Lower lobe of right lung (tissue), 2 donors: ENCODE results near the gene FLT1. TPM values are rescaled to one million over a fixed set of nuclear protein-coding genes. Genes with fewer than 3 reads are reported as not detected.

ENCODE experiments used
- ATAC-seq, 2 donors: fragments of 200-7000 bp; cut with Tn5 transposase; one replicate each; pipeline ENCODE4 v1.9.1; 2020 to 2022; ENCODE audit warnings: mild to moderate bottlenecking in 2 of 2, moderate library complexity in 2 of 2
- DNase-seq: peaks from one replicate; pipeline ENCODE4 v3.0.0-alpha.2; 2020
- H3K27ac ChIP-seq: fragments of 200-600 bp; one replicate; pipeline ENCODE4 v1.8.0; 2022
- H3K27me3 ChIP-seq: fragments of 200-600 bp; one replicate; pipeline ENCODE4 v1.8.0; 2022; ENCODE audit warnings: low read depth
- H3K36me3 ChIP-seq: fragments of 200-600 bp; one replicate; pipeline ENCODE4 v1.8.0; 2022; ENCODE audit warnings: mild to moderate bottlenecking
- H3K4me1 ChIP-seq: fragments of 200-600 bp; one replicate; pipeline ENCODE4 v1.8.0; 2022
- H3K4me3 ChIP-seq: fragments of 200-600 bp; one replicate; pipeline ENCODE4 v1.8.0; 2022; ENCODE audit warnings: mild to moderate bottlenecking
- H3K9me3 ChIP-seq: fragments of 200-600 bp; one replicate; pipeline ENCODE4 v1.8.0; 2022
- CTCF ChIP-seq: fragments of 200-600 bp; IDR thresholded peaks from one replicate; pipeline ENCODE4 v1.8.0; 2022; ENCODE audit warnings: antibody characterized with exemption, mild to moderate bottlenecking
- intact Hi-C: fragments of 100-400 bp; cut with DNase I; formaldehyde crosslinking; loops from one replicate; pipeline ENCODE4 v1.11.0; 2022
- total RNA-seq: library from RNA; stranded (reverse); fragmentation: NEBNext Ultra II Directional; extraction: Animal tissue kit (Norgen Biotek cat#: 25700); gene quantifications from one replicate; pipeline ENCODE4 v1.2.1, GENCODE V29; 2021
- donor health status: DM: no; HTN: yes; CAD: no; lungs with severe emphysema.

The FLT1 gene
- total RNA-seq, 1 donor from 2014 or later = 41.9 TPM

- Histone ChIP-seq H3K4me3 (no peak overlapping the region), H3K27me3 (no peaks in the 10 kb centered on the region), H3K36me3 (no peaks in the 10 kb centered on the region), H3K27ac (no peak overlapping the region), H3K4me1 (no peaks in the 10 kb centered on the region), H3K9me3 (no peaks in the 10 kb centered on the region)
- no peak for DNase-seq
- no peak for ATAC-seq
- intact Hi-C loops = no loop called here
- no peak for TF ChIP-seq CTCF
Observed at GRCh38 chr13:28301839-28302238, 193.1 kb downstream of the FLT1 start.

GRCh38 chr13:28299916-28300315 lies 195.0 kb downstream of the FLT1 start:
- peaks cover 10% of the 10 kb centered on the region for H3K36me3 ChIP-seq
- intact Hi-C loops = no loop called here
- DNase-seq (no peak), ATAC-seq (no peak)
- H3K4me3 ChIP-seq = no peak overlapping the region
- H3K27me3 ChIP-seq = no peaks in the 10 kb centered on the region
- TF ChIP-seq CTCF = no peak
- no peaks in the 10 kb centered on the region for H3K9me3 ChIP-seq
- H3K27ac ChIP-seq = no peak overlapping the region
- no peaks in the 10 kb centered on the region for H3K4me1 ChIP-seq

GRCh38 chr13:28297341-28297740 lies 197.6 kb downstream of the FLT1 start:
- H3K4me1 ChIP-seq = no peaks in the 10 kb centered on the region
- TF ChIP-seq CTCF = no peak
- H3K27me3 ChIP-seq = no peaks in the 10 kb centered on the region
- no peaks in the 10 kb centered on the region for H3K9me3 ChIP-seq
- intact Hi-C loops = no loop called here
- peaks cover 36% of the 10 kb centered on the region for H3K36me3 ChIP-seq
- H3K27ac ChIP-seq = no peak overlapping the region
- DNase-seq (no peak), ATAC-seq (no peak)
- H3K4me3 ChIP-seq = no peak overlapping the region

- Histone ChIP-seq H3K27me3 (no peaks in the 10 kb centered on the region), H3K4me1 (no peaks in the 10 kb centered on the region), H3K27ac (no peak overlapping the region), H3K36me3 (peaks cover 78% of the 10 kb centered on the region), H3K4me3 (no peak overlapping the region), H3K9me3 (no peaks in the 10 kb centered on the region)
- no peak for DNase-seq
- ATAC-seq = no peak
- intact Hi-C loops = no loop called here
- TF ChIP-seq CTCF = no peak
Observed at GRCh38 chr13:28286263-28286662, 208.7 kb downstream of the FLT1 start.

GRCh38 chr13:28283600-28283999 lies 211.3 kb downstream of the FLT1 start:
- Histone ChIP-seq H3K4me3 (no peak overlapping the region), H3K27me3 (no peaks in the 10 kb centered on the region), H3K36me3 (peaks cover 76% of the 10 kb centered on the region), H3K4me1 (no peaks in the 10 kb centered on the region), H3K27ac (no peak overlapping the region), H3K9me3 (no peaks in the 10 kb centered on the region)
- DNase-seq = no peak
- no peak for TF ChIP-seq CTCF
- intact Hi-C loops = no loop called here
- ATAC-seq = no peak

- H3K4me3 ChIP-seq = no peak overlapping the region
- no peak overlapping the region for H3K27ac ChIP-seq
- peaks cover 77% of the 10 kb centered on the region for H3K36me3 ChIP-seq
- H3K27me3 ChIP-seq = no peaks in the 10 kb centered on the region
- DNase-seq (no peak), ATAC-seq (no peak)
- no peaks in the 10 kb centered on the region for H3K4me1 ChIP-seq
- intact Hi-C loops = no loop called here
- no peaks in the 10 kb centered on the region for H3K9me3 ChIP-seq
- no peak for TF ChIP-seq CTCF
Observed at GRCh38 chr13:28282451-28282850, 212.5 kb downstream of the FLT1 start.
